T-helper 22 cell (primary cell): ENCODE data around the gene RWDD1.

Experiments used
- DNase-seq: peaks from one replicate; pipeline ENCODE4 v3.0.0-alpha.2; 2020; ENCODE audit warnings: low read depth

RWDD1 gene, protein sequence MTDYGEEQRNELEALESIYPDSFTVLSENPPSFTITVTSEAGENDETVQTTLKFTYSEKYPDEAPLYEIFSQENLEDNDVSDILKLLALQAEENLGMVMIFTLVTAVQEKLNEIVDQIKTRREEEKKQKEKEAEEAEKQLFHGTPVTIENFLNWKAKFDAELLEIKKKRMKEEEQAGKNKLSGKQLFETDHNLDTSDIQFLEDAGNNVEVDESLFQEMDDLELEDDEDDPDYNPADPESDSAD

DNA sequence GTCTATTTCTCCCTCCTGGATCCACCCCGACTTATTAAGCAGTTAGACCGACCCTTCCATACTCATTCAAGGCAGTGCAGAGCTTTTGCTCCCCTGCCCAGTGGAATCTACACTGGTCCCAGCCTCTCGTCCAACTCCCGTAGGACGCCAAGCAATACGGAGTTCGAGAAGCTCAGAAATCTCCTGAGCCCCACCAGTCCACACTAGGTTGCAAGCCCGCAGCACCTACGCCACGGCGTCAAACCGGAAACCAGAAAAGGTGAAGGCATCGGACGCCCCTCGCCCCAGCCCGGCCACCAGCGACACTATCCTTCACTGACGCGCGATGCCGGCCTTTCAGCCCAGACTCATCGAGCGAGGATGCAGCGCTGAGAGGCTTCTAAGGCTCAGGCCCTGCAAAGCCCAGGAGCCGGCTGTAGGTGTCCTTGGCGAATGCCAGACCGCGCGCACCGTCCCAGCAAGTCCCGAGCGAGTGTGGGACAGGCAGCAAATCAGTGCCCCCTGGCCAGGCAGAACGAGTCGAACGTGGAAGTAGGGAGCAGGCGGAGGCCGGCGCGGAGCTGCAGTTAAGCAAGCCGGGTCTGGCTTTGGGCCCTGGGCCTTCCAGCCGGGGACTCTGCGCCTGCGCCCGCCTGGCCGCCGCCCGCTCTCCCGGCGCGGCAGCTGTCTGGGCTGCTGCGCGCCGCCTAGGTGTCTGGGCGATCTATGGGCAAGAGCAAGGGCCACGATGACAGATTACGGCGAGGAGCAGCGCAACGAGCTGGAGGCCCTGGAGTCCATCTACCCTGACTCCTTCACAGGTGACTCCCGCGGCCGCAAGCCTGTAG is at the start of gene RWDD1:
Gene RWDD1, plus strand, starts transcription at position 649 of the 827 bp plus-strand sequence. Its CDS starts 79 bp downstream, at position 728.
- DNase-seq = peak; percentile 99

DNA sequence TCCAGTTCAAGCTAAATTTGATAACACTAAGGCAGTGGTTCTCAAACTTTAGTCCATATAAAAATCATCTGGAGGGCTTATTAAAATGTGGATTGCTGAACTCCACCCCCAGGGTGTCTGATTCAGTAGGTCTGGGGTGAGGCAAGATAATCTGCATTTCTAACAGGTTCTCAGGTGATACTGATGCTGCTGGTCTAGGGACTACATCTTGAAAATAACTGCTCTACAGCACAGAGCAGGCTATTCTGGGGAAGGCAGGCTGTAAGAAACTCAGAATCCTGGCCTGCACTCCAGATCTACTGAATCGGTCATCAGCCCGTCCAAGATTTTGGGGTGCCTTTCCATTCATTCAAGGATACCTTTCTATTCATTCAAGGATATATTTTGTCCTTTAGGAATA is 48.4 kb upstream of the RWDD1 start:
- DNase-seq = no peak

- no peak for DNase-seq
These were observed 47.1 kb upstream of the RWDD1 start for GRCh38 chr6:116524236-116524635.

DNA sequence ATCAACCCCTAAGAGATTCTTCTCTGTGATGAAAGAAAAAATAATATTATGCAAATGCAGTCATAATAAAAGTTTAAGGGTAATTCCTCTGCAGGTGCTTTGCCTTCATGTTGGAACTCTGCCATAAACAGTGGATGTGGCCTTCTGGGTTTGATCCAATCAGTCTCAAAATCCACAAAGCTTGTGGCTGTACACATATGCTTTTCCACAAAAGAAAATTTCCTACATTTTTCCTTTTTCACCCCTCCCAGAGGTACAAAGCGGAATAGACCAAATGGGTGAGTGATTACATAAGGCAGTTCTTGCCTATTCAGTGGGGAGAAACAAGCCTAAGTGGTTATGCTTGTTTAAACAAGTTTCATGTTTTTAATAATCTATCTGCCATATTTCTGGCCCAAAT is 43.2 kb upstream of the RWDD1 start:
- DNase-seq = no peak

GRCh38 chr6:116528780-116529179 is 42.5 kb upstream of the RWDD1 start:
- no peak for DNase-seq

DNA sequence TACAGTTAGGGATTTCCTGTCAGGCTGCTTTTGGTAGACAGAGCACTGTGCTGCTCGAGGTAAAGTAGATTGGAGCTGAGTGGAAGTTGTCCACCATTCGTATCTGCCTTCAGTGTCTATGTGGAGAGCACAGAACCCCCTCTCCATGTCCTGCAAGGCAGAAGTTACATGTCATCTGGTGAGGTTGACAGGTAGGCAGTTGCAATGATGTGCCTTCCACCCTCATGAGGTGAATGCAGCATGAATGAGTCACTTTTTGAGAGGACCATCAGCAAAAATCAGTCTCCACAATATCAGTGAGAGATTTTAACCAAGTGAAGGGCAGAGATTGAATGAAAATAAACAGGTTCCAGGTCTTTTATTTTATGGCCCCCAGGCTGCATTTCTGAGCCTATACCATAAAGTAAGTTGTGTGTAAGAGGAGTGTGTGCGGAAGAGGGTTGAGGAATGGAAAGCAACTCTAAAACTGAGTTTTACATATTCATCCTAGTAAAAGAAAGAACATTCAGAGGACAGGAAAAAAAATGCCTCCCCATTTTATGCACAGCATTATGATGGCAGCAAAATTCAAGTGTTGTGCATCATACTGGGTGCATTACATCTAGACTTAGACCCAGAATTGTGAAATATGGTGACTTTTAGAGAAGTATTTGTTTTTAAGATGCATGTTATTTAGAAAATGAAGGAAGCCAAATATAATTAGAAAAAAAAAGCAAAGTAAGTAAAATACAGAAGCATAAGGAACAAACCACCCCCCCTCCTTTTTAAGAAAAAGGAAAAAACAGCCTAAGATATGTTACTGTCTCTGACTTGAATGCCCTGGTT is 41.6 kb upstream of the RWDD1 start:
- DNase-seq = no peak

- DNase-seq = no peak
These were observed 40.9 kb upstream of the RWDD1 start for GRCh38 chr6:116530436-116530835.

DNA sequence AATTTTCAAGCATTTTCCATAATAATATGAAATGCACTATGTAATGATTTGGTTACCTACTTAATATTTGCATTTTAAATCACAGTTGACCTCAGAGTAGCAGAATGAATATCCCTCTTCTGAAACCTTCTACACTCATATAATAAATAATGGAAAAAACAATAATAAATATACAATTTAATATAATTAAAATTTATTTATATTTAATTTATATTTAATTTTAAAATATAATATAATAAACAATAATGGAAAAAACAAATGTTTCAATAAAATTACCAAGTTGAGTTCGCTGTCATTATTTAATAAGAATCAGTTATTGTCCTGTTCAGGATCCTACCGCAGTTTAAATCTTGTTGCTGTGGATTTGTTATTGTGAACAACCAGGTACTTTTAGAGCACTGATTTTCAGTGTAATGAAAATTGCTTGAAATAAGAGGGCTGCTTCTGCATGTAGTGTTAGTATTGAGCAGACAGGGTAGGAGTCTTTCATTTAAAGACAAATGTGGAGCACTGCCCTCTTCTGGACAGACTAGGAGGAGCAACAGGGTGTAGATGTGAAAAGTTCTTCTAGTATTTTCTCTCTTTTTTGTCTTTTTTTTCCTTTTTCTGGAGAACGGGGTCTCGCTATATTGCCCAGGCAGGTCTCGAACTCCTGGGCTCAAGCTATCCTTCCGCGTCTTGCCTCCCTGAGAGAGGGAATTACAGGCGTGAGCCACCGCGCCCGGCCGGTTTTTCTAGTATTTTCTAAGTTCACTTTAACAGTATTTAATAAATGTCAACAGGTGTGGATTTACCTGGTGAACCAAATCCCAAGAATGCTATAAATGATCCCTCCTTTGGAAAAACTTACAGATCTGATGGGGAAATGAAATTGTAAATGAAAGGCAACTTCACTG is 39.4 kb upstream of the RWDD1 start:
- peak; percentile 16 for DNase-seq

DNA sequence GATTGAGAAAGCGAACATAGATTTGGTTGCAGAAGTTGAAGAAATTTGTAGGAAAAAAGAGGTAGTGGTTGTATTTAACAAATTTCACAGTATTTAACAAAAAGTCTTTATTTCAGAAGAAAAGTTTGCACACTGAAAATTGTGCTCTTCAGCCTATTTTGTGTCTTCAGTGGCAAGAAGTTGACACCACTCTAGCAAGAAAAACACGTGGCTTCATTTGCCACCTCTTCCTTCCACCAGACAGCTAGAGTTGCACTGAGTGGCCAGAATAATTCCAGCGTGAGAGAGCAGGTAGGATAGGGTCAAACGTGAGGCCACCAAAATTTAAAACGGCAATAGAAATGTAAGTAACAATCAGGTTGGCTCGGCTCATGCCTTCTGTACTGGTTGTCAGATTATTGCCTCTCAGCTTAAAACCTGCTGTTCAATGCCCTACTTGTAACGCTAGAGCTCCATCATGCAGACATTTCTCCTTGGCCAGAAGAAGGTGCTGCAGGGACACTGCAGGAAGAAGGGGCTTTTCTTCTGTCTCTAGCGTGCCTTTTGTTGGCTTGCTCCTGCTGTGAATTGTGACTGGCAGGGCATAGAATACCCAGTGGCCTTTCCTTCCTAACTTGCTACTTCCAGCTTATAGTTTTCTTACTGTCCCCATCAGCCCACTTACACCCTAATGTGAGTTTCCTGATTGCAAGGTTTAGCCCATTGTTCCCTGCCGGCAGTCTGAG is 37.9 kb upstream of the RWDD1 start:
- no peak for DNase-seq

DNA sequence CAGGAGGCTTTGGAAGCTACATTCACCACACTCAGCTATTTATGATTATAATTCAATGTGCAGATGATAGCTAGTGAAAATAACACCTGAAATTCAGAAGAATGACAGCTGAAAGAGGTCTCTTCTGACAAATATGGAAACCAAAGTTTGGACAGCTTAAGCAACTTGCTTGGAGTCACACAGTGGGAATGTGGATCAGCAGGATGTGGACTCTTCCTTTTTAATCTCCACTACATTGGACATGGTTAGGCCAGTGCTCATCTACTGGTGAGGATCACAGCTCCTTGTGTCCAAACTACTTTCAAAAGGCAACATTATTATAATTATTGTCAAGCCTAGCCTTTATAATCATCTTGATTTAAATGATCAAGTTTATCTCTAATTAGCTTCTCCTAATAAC is 36.2 kb upstream of the RWDD1 start:
- no peak for DNase-seq

DNA sequence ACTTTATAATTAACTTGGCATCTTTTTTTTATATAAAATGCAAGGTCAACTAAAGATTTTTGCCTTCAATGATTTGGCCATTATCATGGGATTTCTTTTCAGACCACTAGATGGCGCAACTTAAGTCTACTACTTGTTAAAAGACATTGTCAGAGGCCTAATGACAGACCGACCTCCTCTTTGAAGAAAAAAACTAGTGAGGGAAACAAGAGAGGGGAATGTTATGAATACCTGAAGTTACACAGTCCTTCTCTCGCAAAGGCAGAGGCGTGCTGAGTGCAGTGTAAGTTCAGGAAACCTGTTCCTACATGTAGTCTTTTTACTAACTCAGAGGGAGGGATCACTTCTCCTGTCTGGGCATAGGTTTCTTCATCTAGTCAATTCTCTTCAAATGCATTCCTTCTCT is 35.1 kb upstream of the RWDD1 start:
- DNase-seq = no peak

GRCh38 chr6:116542426-116542825 is 28.9 kb upstream of the RWDD1 start:
- DNase-seq = no peak

GRCh38 chr6:116543149-116543548 is 28.2 kb upstream of the RWDD1 start:
- no peak for DNase-seq

DNA sequence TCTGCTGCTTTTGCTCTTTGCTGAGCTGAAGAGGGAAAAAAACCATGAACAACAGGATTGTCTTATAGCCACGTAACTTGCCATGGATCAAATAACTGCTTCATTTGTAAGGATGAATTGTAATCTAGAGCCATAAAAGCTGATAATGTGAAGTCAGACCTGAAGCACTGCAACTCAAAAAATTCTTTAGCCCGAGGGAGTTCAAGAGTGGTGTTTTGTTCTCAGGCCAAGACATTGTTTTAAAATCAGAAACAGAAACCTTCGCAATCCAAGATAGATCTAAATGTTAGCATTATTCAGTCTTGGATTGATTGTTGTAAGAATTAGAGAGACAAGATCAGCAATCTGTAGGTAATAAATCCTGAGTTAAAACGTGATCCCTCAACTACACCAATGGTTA is 25.7 kb upstream of the RWDD1 start, which contains the start of gene TRAPPC3L:
Gene TRAPPC3L, minus strand, starts transcription at position 34 of the 400 bp plus-strand sequence. CDS start 170 bp downstream, outside the sequence.
- DNase-seq = no peak

GRCh38 chr6:116547358-116547757 is 23.9 kb upstream of the RWDD1 start:
- no peak for DNase-seq

DNA sequence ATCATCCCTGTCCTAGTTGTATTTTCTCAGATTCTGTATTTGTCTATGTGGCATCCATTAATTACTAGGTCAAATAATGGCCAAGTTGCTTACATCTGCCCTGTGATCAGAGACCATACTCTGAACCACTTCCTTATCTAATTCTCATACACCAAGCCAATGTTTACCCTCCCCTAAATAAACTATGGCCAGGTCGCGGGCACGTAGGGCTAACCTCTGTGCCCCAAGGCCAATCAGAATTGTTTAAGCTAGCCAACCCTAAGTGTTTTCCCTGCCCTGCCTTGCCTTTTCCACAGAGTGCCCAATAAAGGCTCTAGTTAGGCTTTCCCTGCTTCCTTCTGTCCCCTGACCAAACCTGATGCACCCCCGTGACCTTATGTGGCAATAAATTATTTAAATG is 20.5 kb upstream of the RWDD1 start:
- DNase-seq = no peak

- no peak for DNase-seq
These were observed 17.9 kb upstream of the RWDD1 start, which contains the start of gene CALHM4 for GRCh38 chr6:116553451-116553850. Gene CALHM4 (plus strand): TSS chr6:116553751. CDS start chr6:116553794, 43 bp downstream.

DNA sequence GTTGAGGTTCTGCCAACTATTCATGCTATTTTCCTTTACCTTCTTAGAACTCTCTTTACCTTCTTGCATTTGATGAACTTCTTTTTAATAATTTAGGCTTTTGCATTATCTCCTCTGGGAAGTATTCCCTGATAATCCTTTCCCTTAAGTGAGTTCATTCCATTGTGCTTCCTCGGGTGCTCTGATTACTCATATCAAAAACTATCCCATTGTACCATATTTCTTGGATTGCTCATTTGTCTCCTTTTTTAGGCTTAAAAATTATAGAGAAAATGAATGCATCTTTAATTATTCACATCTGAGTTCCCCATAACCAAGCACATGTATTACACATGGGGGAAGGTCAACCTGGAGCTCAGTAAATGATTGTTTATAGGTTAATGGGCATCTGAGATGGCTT is 15.2 kb upstream of the RWDD1 start:
- DNase-seq = no peak

- DNase-seq = no peak
These were observed 14.4 kb upstream of the RWDD1 start for GRCh38 chr6:116556814-116557415.

DNA sequence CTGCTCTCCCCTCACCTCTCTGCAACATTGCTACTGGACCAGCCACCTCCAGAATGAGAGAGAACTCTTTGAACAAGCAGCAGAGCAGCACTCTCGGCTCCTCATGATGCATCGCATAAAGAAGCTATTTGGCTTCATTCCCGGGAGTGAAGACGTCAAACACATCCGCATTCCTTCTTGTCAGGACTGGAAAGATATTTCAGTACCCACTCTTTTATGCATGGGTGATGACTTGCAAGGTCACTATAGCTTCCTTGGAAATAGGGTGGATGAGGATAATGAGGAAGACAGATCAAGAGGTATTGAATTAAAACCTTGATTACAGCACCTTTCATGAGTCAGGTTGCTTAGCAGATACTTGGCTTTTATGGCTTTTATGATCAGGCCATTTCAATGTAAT is 13.4 kb upstream of the RWDD1 start:
- no peak for DNase-seq
